NOMO-1 treated with DMSO at 0.1 percent for 48 hours (cell line): Measurements from ENCODE around the gene LSS.
"Not testable (repeated sequence)": the region's sequence is repeated elsewhere in the genome, so short reads cannot be mapped to it uniquely, and the experiment has no call there.

Experiments
- DNase-seq: peaks from one replicate; lab custom pipeline; 2025; ENCODE audit not compliant: unreplicated experiment; lab: John Stamatoyannopoulos, UW

Gene LSS

DNA sequence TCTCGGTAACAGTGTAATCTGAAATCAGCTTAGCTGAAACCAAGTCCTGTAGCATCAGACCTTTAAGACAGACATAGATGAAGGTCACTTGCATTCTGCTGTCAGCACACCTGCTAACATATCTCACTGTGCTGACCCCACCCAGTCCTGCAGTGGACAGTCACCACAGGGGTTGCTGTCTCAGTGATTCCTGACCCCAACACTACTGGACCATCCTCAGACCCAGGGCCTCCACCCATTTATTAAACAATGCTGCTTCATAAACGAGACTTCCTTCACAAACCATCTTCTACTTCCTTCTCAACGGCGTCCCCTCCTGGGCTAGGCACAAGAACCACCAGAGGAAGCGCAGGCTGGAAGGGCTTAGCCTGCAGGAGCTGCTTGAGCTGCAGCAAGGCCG lies 17.8 kb upstream of the LSS start:
- no peak for DNase-seq

DNA sequence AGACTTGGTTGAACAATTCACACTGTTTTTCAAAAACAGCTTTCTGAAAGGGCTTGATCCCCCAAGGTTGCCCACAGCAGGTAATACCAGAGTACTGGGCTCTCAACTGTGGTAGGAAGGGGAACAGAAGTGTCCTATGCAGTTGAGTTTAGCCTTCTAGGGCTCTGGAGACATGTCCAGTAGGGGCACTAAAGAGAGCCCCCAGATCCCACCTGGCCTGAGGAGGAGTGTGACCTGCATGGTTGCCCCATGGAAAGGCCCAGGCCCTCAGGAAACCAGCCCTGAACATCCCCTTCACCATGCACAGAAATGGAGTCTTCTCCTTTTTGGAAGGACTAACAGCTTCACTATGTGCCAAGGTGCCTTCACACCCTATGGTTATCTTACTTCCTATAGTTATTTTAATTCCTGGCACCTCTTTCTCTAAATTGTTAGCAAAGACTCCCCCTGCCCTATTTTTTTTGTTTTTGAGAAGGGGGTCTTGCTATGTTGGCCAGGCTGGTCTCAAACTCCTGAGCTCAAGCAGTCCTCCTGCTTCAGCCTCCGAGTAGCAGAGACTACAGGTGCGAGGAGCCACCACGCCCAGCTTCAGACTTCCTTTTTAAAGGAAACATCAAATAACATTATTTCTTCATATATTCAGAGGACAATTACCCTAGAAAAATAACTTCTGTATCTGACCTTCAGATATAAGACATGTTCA lies 16.8 kb upstream of the LSS start:
- no peak for DNase-seq

DNA sequence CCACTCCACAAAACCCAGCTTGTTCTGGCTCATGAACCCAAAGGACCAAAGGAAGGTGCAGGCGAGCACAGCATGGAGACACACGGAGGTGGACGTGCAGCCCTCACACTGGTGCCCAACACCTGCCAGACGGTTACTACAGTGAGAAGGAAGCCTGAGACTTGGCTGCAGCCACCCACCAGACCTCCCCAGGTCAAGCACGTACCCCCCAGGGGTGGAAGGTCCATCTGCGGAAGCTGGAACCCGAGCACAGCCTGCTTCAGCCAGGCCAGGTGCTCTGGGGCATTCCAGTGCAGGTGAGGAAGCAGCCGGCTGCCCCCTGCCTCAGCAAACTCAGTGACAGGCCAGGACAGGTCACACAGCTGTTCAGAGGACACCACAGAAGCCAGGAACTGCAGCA lies 16.0 kb upstream of the LSS start:
- DNase-seq = no peak

DNA sequence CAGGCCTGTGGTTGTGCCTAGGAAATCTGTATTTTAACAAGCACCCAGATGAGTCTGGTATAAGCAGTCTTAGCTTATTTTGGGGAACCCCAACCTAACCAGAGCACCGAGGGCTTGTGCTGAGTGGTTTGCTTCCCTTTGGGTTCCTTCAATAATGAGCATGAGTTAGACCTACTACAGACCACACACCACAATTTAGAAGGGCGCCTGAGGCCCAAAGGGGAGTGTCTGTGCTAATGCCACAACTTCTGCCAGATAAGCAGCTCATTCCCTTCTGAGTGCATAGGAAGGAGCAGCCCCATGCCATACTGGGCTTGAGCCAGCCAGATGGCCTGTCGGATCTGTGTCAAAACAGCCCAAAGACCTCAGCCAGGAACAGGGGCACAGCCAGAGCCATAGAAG lies 15.4 kb upstream of the LSS start:
- no peak for DNase-seq

DNA sequence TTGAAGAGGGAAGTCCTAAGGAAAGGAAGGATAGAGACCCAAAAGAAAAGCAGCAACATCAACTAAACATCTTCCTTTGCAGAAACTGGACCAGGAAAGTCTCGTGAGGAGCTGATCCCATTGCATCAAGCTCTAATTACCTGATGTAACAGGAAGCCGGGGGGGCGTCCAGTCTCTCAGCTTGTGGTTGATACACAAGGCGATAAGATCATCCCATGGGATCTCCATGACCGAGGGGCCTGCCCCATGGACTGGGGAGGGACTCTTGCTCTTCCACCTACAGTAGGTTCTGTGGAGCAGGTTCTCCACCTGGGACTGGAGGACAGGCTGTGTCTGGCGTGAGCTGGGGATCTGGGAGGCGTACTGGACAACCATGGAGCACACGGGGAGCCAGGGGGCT lies 14.8 kb upstream of the LSS start:
- no peak for DNase-seq

DNA sequence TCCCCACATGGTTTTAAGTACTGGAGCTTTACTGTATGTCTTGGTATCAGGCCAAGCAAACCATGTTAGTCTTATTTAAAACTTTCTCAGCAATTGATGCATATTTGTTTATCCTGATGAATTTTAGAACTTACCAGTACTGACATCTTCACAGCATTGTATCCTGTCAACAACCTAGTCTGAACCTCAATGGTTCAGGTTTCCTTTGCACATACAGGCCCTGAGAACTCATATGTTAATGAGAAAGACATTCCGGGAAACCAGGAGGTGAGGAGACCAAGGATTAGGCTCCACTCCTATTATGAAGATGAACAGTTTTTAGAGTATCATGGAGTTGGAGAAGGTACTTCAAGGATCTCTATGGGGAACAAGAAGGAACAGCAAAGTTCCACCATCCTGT lies 13.0 kb upstream of the LSS start:
- not testable (repeated sequence) for DNase-seq

DNA sequence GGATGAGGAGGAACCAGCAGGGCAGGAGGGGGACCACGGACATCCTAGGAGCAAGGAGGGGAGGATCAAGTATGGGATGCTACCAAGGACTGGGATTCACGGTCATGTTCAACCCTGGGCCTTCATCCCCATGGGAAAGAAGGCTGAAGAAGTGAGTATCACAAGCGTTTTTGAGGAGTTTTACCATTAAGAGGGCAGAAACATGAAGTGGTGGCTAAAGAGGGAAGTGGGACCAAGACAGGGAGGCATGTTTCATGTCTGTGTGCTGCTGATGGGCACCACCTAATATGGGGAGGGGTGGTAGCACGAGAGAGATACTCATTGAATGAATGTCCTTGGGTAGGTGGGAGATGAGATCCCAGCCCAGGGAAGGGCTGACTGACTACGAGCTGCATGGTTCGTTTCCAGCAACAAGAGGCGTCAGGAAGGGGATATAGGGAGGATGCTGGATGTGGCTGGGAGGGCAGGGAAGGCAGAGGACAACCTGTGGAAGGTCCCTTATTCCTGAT lies 11.3 kb upstream of the LSS start:
- no peak for DNase-seq

DNA sequence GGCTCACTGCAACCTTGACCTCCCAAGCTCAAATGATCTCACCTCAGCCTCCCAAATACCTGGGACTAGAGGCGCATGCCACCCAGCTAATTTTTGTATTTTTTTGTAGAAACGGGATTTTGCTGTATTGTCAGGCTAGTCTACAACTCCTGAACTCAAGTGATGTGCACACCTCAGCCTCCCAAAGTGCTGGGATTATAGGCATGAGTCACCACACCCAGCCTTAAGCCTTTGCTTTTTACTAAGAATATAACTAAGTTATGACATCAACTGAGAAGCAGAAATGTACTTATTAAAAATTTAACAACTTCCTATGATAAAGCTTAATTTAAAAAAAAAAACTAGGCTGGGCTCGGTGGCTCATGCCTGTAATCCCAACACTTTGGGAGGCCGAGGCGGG lies 8.9 kb upstream of the LSS start:
- DNase-seq = no peak

DNA sequence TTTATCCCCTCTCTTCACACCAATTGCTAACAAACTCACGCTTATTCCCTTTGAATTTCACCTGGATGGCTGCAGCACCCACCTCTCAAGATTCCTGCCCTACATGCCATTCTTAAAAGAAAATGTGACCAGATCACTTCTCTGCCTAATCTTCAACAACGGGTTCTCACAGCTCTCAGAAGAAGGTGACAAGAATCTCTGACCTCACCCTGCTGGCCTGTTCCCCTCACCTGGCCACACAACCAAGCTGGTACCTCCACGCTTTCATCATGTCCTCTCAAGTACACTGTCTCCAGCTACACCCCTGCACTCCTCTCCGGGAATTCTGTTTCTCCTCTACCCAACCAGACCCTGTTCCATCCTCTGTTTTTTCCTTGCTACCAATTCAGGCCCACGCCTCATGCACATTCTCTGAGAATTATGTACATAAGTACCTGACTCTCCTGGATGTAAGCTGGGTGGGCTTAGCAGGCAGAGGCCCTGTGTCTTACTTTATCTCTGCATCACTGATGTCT lies 5.9 kb upstream of the LSS start:
- DNase-seq = no peak

DNA sequence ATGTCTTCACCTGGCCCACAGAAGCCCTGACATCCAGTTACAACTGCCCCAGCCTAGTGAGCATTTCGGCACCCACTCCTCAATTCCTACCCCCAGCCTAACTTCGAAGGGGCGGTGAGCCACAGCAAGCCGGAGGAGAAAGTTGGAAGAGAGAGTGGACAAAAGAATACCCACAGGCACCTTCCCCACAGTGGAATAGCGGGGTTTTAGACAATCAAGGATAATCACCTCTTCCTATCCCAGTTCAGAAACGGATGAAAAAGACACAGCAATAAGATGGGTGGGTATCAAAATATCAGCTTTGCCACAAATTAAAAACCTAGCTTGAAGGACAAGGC lies 1.3 kb upstream of the LSS start:
- DNase-seq = no peak

DNA sequence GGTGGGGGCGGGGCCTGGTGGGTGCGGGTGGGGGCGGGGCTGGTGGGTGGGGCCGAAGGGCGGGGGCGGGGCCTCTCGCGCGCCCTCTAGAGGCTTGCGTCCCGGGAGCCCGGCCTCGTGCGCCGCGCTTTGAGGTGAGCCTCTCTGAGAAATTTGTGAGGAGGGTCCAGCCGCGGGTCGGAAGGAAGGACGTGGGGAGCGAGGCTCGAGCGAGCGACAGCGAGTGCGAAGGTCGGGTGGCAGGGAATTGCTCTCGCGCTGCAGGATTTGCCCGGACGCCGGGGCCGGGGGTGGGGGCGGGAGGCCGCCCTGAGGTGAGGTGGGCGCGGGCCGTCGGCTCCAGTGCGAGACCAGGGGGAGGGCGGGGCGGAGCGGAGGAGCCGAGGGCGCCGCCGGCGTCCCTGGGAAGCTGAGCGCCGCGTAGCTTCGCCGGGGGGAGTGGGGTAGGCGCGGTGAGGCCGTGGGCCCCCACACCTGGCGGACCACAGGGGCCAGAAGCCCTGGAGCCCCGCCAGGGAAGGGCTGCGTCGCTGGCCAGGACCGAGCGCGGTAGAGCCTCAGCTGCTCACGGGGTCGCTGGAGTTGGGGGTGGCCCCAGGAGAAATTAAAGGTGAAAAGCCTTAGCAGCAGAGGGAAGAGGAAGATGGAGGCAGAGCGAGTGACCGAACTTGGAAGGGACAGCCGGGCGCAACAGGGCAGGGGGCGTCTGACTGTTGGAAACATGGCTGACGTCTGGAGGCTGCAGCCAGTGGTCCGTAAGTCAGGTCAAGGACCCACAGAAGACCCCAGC lies 754 bp upstream of the LSS start:
- DNase-seq = no peak

DNA sequence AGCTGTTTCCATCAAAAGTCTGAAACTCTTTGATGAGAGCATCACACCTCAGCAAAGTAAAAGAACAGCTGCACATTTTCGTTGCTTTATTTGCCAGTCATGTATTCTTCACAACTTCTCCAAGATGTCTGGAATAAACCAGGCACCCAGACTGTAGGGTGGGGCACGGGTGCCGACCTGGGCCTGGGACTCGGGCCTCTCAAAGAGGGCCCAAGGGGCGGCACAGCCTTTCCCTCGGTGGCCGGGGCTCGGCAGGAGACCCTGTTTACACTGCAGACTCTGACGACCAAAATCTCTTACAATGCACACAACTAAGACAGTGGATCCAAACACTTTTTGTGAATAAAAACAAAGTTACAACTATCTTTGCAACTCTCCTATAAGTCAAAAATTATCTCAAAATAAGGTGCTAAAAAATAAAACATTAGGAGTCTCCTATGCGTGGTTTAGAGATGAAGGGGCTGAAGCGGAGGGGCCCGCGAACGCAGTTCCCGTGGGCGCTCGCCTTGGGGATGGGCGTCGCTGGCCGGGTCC lies 696 bp downstream of the LSS start:
- DNase-seq = no peak

DNA sequence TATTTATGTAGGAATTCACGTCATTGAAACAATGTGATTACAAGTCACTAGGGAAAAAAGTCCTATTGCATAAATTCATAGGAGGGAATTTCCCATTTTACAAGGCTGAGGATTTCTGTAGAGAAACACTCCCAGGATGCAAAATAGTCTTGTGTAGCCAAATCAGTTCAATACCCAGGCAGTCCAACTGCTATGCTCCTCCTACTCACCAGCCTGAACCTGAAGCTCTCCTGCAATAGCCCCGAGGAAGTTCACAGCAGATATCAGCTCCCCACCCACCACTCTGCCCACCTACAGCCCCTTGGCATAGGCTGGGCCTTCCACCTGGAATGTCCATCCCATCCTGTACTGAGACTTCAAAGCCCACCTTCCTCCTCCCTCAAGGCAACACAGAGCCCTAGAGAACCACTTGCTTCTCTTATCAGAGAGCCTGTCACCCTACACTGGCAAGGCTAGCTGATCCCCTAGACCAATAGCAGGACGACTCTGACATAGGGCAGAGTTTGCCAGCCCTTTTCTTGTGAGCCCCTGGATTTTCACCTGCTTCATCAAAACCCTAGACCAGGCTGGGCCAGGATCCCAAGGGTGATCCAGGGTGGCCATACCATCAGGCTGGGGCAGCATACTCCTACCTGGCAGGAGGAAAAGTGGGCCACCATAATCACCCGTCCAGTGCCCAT lies 1.5 kb downstream of the LSS start:
- DNase-seq = no peak

DNA sequence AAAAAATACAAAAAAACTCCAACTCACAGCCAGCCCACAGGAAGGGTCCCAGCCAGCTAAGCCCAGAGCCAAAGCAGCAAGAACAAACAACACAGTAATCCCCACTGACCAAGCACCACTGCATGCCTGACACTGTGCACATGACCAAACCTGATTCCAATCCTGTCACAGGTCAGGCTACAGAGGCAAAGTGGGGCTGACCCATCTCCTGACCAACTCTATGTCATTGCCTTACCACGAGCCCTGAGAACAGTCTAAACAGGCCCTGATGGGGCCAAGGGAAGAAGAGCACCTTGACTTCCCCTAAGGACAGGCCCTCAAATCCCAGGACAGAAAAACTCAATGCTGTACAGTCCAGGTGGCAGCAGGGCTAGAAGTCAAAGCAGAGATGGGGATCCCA lies 2.4 kb downstream of the LSS start:
- no peak for DNase-seq

DNA sequence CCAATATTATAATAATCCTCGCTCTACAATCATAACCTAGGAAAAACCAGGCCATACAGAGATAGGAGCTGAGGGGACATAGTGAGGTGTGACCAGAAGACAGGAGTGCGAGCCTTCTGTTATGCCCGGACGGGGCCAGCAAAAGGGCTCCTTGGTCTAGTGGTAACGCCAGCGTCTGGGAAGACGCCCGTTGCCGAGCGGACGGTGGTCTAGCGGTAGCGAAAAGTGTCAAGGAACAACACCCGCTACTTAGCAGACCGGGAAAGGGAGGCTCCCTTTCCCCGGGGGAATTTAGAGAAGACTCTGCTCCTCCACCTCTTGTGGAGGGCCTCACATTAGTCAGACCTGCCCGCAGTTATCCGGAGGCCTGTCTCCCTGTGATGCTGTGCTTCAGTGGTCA lies 4.9 kb downstream of the LSS start:
- DNase-seq = not testable (repeated sequence)

DNA sequence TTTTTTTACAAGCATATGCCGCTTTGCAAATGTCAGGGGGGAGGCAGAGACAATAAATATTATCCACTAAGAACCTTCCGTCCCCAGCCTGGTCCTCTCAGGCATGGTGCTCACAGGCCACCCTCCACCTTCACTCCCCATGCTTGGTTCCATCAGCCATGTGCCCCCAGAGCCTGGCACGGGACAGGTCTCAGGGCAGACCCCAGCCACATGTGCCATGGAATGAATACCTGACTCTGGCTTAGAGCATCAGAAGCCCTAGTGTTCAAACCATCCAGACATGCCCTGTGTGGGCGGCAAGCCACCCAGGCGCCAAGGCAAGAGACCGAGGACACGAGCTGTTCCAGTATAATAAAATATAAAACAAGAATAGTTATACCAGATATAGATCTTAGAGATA lies 5.4 kb downstream of the LSS start:
- no peak for DNase-seq

DNA sequence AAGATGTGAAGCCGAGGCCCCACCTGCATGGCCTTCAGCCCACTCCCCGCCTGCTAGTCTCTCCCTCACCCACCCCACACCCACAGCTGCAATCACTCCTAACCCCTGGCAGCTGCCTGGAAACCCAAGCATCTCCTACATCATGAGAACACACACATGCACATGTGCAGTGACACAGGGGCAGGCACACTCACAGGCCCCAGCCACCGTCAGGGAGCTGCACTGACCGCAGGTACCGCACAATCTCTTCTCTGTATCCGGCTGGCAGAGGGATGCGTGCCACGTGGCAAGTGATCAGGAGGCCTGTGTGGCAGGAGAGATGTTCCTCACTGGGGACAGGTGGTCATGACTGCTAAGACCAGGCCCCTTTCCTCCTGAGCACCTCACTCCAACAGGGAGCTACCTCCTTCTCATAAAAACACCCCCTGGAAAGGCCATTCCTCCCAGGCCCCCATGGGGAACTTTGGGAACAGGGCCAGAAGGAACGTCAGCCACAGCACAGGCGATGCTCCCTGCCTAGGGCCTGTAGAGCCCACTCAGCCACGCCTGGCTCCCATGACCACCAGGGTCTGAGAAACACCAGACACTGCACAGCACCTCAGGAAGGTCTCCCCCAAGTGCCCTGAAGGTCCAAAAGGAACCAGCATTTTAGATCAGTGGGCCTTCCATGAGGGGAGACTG lies 6.0 kb downstream of the LSS start:
- DNase-seq = no peak

DNA sequence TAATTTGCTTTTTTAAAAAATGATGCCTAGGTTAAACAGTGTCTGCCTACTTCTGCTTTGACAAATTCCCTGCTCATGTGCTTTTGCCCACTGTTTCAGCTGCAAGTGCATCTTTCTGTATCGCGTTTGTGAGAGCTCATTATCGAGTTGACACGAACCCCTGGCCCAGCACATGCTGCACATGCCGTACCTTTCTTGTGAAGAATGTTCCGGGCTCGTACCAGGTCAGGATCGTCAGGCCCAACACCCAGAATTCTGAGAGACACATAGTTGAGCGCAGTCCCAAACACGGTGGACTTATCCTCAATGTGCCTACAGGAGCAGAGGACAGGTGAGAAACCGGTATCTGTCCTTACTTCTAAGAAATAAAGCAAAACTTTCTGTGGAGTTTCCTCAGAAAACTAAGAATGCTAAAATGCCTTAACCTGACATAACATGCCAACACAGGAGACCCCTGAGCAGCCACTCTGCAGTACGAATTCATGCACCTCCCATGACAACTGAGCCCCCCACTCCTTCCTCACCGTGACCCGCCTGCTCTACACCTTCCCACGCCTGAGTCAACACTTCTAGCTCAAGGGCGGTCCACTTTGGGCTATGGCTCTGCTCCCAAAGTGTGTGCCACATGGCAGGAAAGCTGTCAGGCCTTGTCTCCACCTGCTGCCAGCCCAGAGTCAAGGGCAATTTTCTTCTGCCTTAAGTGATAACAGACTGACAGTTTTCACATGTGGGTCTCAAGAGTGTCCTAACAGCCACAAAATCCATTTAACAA lies 6.7 kb downstream of the LSS start:
- no peak for DNase-seq

DNA sequence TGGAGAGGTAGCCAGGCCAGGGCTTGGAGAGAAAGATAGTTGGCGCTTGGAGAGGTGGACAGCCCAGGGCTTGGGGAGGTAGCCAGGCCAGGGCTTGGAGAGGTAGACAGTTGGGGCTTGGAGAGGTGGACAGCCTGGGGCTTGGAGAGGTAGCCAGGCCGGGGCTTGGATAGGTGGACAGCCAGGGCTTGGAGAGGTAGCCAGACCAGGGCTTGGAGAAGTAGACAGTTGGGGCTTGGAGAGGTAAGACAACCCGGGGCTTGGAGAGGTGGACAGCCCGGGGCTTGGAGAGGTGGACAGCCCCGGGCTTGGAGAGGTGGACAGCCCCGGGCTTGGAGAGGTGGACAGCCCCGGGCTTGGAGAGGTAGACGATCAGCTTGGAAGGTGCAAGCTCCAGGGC lies 7.7 kb downstream of the LSS start:
- no peak for DNase-seq

DNA sequence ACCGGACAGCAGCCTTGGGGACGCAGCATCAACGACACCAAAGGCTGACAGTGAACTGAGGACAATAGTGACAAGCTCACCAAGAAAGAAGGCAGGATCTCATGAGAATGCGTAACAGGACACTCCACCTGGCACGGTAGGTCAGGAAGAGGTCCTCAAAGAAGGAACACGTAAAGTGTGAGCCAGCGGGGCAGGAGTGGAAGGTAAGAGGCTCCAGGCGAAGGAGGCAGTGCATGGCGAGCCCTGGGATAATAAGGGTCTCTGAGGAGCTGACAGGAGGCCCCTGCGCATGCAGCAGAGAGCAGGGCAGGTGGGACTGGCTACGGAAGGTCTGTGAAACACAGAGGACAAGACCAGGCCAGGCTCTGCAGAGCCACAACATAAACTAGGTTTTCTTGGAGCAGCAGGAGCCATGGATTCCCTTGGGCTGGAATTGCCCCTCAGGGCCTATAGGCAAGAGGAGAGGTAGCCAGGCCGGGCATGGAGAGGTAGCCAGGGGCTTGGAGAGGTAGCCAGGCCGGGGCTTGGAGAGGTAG lies 8.2 kb downstream of the LSS start:
- no peak for DNase-seq
